ENCODE measurements around the gene CT45A9.
"Not testable (repeated sequence)": the region's sequence is repeated elsewhere in the genome, so short reads cannot be mapped to it uniquely, and the experiment has no call there.

Gene CT45A9, protein sequence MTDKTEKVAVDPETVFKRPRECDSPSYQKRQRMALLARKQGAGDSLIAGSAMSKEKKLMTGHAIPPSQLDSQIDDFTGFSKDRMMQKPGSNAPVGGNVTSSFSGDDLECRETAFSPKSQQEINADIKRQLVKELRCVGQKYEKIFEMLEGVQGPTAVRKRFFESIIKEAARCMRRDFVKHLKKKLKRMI

DNA sequence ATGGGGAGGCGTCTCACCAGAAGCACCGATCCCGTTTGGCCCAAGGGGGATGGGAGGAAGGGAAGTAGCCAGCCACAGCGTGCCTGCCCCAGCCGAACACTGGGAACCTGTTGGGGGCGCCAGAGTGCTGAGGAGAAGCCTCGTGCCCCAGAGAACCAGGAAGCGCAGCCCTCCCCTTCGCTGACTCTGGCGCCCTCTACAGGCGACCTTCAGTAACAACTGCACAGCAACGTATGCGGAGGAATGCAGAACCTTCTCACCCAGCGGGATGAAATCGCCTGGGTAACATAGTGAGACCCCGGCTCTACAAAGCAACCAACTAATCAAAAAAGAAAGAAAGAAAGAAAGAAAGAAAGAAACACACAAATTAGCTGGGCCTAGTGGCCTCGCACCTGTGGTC lies at the start of gene CT45A9:
TSS of gene CT45A9 (minus strand) at position 101 of the 400 bp plus-strand sequence. CDS start 3,751 bp downstream, outside the sequence.
- DNase-seq (ENCODE audit: low spot score) = not testable (repeated sequence)

DNA sequence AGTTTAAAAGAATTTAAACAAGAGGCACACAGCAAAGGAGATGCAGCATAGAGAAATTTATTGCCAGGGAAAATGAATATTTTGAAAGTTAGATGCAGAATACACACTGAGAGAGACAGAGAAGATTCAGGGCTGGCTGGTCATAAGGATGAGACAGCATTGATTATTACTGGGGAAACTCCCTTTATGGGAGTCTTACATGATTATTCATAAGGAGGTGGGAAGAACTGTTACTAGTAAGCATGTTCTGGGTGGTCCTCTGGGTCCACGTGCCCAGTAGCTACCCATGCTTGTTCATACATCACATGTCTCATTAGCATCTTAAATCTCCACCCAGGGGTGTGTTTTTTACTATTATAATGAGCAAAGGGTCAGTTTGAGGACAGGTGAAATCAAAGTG lies 48.9 kb upstream of the CT45A9 start:
- DNase-seq (ENCODE audit: low spot score) = not testable (repeated sequence)

DNA sequence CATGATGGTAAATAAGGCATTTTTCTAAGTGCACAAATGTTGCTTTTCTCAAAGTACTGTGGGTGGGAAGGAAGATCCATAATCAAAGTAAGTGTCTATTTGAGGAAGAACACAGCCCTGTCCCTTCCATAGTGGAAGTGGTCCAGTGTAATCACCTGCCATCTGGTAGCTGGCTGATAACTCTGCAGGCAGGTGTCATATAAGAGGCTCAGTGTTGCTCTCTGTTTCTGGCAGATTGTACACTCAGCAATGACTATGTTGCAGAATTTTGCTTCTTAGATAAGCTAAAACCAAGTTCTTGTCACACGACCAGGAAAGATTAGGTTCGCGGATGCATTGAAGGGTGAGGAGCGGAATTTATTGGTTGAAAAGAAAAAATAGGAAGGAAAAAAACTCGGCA lies 42.8 kb upstream of the CT45A9 start:
- DNase-seq (ENCODE audit: low spot score) = no peak

DNA sequence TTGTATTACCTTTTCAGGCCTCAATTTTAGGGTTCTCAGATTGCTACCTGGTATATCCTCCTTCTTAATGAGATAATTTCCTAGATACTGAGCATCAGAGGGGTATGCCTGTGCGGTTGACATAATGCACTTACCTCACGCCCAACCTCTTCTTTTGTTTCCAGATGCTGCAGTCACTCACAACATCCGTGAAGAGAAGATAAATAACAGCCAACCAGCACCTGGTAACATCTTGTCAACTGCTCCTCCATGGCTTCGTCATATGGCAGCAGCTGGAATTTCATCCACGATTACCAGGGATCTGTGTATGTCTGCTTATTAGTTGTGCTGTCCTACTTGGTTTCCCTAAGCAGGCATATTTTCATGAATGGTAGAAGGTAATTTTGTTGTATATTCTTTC lies 38.6 kb upstream of the CT45A9 start:
- no peak for DNase-seq (ENCODE audit: low spot score)

DNA sequence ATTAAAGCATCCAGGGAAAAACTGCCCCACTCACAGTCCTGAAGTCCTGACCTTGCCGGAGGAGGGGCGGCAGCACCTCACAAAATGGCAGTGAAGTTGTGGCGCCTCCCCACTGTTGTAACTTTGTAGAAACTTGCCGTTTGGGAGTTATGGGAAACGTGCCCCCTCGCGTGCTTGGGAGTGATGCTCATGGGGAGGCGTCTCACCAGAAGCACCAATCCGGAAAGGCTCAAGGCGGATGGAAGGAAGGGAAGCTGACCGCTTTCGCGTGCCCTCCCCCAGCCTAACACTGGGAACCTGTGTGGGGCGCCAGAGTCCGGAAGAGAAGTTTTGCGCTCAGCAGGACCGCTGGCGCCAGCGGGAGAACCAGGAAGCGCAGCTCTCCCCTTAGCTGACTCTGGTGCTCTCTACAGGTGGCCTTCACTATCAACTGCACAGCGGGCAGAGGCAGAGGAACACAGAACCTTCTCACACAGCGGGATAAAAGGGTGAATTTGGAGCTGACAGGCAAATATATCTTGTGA lies 21.7 kb upstream of the CT45A9 start, which contains the start of the genes CT45A10 and SAGE1:
TSS of gene CT45A10 (minus strand) at position 151 of the 524 bp plus-strand sequence. CDS start 8,100 bp downstream, outside the sequence.
TSS of gene SAGE1 (plus strand) at position 423 of the 524 bp plus-strand sequence. CDS start 2,527 bp downstream, outside the sequence.
- no peak for DNase-seq (ENCODE audit: low spot score)

DNA sequence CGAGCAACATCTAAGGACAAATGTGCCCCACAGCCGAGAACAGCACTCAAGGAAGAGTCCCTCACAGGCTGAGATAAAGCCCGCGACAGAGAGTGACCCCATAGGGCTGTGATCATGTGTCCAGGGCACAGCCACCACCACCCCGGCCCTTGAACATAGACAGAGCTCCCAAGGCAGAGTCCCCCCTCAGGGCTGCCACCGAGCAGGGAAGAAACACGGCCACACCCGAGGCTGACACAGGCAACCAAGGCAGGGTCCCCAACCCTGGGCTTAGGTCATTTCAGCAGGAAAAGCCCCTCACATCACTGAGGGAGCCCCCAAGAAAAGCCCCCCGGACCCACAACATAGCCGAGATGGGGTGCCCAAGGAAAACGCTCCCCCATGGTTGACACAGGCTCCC lies 21.2 kb upstream of the CT45A9 start:
- no peak for DNase-seq (ENCODE audit: low spot score)

DNA sequence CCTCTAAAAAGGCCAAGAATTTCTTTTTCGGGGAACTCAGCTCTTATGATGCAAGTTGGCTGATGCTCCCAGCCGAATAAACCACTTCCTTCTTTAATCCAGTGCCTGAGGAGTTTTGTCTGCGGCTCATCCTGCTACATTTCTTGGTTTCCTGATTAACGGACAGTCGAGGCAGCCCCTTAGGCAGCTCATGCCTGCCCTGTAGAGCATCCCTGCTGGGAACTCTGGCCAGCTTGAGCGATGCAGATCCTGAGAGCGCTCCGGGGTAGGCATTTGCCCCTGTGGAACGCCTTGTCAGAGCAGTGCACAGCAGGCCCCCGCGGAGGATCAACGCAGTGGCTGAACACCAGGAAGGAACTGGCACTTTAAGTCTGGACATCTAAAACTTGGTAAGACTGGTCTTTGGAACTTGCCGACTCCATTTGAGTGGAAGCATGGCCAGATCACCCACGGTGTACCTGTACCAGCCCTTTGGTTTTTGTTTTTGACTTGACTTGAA lies 18.5 kb upstream of the CT45A9 start:
- DNase-seq (ENCODE audit: low spot score) = no peak

DNA sequence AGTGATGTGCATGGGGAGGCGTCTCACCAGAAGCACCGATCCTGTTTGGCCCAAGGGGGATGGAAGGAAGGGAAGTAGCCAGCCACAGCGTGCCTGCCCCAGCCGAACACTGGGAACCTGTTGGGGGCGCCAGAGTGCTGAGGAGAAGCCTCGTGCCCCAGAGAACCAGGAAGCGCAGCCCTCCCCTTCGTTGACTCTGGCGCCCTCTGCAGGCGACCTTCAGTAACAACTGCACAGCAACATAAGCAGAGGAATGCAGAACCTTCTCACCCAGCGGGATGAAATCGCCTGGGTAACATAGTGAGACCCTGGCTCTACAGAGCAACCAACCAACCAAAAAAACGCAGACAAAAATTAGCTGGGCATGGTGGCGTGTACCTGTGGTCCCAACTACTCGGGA lies 17.4 kb upstream of the CT45A9 start:
- DNase-seq (ENCODE audit: low spot score) = not testable (repeated sequence)

DNA sequence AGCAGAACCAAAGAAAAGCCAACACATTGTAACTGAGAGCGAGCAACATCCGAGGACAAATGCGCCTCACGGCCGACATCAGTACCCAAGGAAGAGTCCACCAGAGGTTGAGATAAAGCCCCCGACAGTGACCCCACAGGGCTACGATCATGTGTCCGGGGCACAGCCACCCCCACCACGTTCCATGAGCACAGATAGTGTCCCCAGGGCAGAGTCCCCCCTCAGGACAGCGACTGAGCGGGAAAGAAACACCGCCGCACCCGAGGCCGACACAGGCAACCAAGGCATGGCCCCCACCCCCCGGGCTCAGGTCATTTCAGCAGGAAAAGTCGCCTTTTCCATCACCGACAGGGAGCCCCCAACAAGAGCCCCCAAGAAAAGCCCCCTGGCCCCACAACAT lies 16.6 kb upstream of the CT45A9 start:
- DNase-seq (ENCODE audit: low spot score) = not testable (repeated sequence)

DNA sequence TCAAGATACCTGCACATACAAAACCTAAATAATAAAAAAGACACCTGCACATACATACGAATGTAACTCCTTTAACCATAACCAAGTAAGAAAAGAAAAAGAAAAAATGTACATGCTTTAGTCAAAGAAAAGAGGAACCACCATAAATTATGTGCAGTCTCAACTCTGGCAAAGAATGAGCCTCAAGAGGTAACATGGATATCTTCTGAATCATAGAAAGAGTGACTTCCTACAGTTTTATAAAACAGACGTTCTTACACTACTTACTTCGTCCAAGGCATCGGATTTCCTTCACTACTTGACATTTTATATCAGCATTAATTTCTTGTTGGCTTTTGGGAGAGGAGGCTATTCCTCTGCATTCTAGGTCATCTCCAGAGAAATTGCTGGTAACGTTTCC lies 11.1 kb upstream of the CT45A9 start:
- DNase-seq (ENCODE audit: low spot score) = not testable (repeated sequence)

DNA sequence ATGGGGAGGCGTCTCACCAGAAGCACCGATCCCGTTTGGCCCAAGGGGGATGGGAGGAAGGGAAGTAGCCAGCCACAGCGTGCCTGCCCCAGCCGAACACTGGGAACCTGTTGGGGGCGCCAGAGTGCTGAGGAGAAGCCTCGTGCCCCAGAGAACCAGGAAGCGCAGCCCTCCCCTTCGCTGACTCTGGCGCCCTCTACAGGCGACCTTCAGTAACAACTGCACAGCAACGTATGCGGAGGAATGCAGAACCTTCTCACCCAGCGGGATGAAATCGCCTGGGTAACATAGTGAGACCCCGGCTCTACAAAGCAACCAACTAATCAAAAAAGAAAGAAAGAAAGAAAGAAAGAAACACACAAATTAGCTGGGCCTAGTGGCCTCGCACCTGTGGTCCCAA lies 17.2 kb downstream of the CT45A9 start, which contains the start of gene CT45A8:
TSS of gene CT45A8 (minus strand) at position 101 of the 400 bp plus-strand sequence. CDS start 3,755 bp downstream, outside the sequence.
- not testable (repeated sequence) for DNase-seq (ENCODE audit: low spot score)

DNA sequence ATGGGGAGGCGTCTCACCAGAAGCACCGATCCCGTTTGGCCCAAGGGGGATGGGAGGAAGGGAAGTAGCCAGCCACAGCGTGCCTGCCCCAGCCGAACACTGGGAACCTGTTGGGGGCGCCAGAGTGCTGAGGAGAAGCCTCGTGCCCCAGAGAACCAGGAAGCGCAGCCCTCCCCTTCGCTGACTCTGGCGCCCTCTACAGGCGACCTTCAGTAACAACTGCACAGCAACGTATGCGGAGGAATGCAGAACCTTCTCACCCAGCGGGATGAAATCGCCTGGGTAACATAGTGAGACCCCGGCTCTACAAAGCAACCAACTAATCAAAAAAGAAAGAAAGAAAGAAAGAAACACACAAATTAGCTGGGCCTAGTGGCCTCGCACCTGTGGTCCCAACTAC lies 34.4 kb downstream of the CT45A9 start, which contains the start of gene CT45A7:
TSS of gene CT45A7 (minus strand) at position 101 of the 400 bp plus-strand sequence. CDS start 3,747 bp downstream, outside the sequence.
- not testable (repeated sequence) for DNase-seq (ENCODE audit: low spot score)

DNA sequence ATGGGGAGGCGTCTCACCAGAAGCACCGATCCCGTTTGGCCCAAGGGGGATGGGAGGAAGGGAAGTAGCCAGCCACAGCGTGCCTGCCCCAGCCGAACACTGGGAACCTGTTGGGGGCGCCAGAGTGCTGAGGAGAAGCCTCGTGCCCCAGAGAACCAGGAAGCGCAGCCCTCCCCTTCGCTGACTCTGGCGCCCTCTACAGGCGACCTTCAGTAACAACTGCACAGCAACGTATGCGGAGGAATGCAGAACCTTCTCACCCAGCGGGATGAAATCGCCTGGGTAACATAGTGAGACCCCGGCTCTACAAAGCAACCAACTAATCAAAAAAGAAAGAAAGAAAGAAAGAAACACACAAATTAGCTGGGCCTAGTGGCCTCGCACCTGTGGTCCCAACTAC lies 51.7 kb downstream of the CT45A9 start, which contains the start of gene CT45A2:
TSS of gene CT45A2 (minus strand) at position 101 of the 400 bp plus-strand sequence. CDS start 3,747 bp downstream, outside the sequence.
- DNase-seq (ENCODE audit: low spot score) = not testable (repeated sequence)
